Central memory CD8-positive, alpha-beta T cell (primary cell): Measurements from ENCODE around the gene UBE2J2.
A peak's percentile ranks its signal among the peaks of the same experiment; 100 is the strongest.
"Not testable (repeated sequence)": the region's sequence is repeated elsewhere in the genome, so short reads cannot be mapped to it uniquely, and the experiment has no call there.

Source experiments
- ATAC-seq: fragments of 150-1000 bp; cut with Tn5 transposase; replicated peaks from 2 replicates; pipeline ENCODE4 v1.10.0; 2022; ENCODE audit warnings: mild to moderate bottlenecking, moderate FRiP score, moderate number of reproducible peaks; ENCODE audit not compliant: poor library complexity, severe bottlenecking; ENCODE audit errors: extremely low read depth
- DNase-seq, 2 donors: peaks; one replicate each; pipeline ENCODE4 v3.0.0; 2021; ENCODE audit warnings: low spot score in 2 of 2
- H3K27ac Mint-ChIP-seq: one replicate; pipeline ENCODE4 v1.8.0; 2022; ENCODE audit warnings: low read depth, mild to moderate bottlenecking, moderate library complexity, mixed read lengths
- H3K27me3 Mint-ChIP-seq: one replicate; pipeline ENCODE4 v1.8.0; 2022; ENCODE audit warnings: mixed read lengths
- H3K36me3 Mint-ChIP-seq: one replicate; pipeline ENCODE4 v1.8.0; 2022; ENCODE audit warnings: mild to moderate bottlenecking, moderate library complexity, mixed read lengths; ENCODE audit not compliant: insufficient read depth
- H3K4me1 Mint-ChIP-seq: one replicate; pipeline ENCODE4 v1.8.0; 2022; ENCODE audit warnings: mixed read lengths
- H3K4me3 Mint-ChIP-seq: one replicate; pipeline ENCODE4 v1.8.0; 2022; ENCODE audit warnings: mild to moderate bottlenecking, moderate library complexity, mixed read lengths
- H3K9me3 Mint-ChIP-seq: one replicate; pipeline ENCODE4 v1.8.0; 2022; ENCODE audit warnings: mixed read lengths

UBE2J2 gene

GRCh38 chr1:1273512-1274298, at the start of gene UBE2J2:
Gene UBE2J2 (minus strand): TSS chr1:1273854. CDS start chr1:1267992, 5,862 bp downstream.
- Mint-ChIP-seq H3K36me3 (peaks cover 12% of the 10 kb centered on the region), H3K27ac (peak within 1 kb of the TSS; percentile 85), H3K4me3 (peak within 1 kb of the TSS; percentile 83), H3K4me1 (peaks cover 29% of the 10 kb centered on the region), H3K27me3 (no peaks in the 10 kb centered on the region), H3K9me3 (no peaks in the 10 kb centered on the region)
- DNase-seq (peak; percentile 74 to 81), ATAC-seq (peak; percentile 98)

GRCh38 chr1:1322952-1323351, 49.3 kb upstream of the UBE2J2 start:
- H3K27ac Mint-ChIP-seq = no peak overlapping the region
- H3K36me3 Mint-ChIP-seq = peaks cover 23% of the 10 kb centered on the region
- ATAC-seq = no peak
- no peak for DNase-seq
- peak overlapping the region; percentile 84 for H3K4me3 Mint-ChIP-seq
- no peaks in the 10 kb centered on the region for H3K9me3 Mint-ChIP-seq
- H3K27me3 Mint-ChIP-seq = no peaks in the 10 kb centered on the region
- peaks cover 36% of the 10 kb centered on the region for H3K4me1 Mint-ChIP-seq

GRCh38 chr1:1322418-1322817, 48.8 kb upstream of the UBE2J2 start:
- no peaks in the 10 kb centered on the region for H3K9me3 Mint-ChIP-seq
- H3K36me3 Mint-ChIP-seq = peaks cover 24% of the 10 kb centered on the region
- H3K4me3 Mint-ChIP-seq = peak overlapping the region; percentile 84
- peaks cover 36% of the 10 kb centered on the region for H3K4me1 Mint-ChIP-seq
- no peaks in the 10 kb centered on the region for H3K27me3 Mint-ChIP-seq
- ATAC-seq = no peak
- no peak overlapping the region for H3K27ac Mint-ChIP-seq
- no peak for DNase-seq

- Mint-ChIP-seq H3K36me3 (peaks cover 27% of the 10 kb centered on the region), H3K4me1 (peaks cover 36% of the 10 kb centered on the region), H3K27me3 (no peaks in the 10 kb centered on the region), H3K27ac (no peak overlapping the region), H3K4me3 (no peak overlapping the region), H3K9me3 (no peaks in the 10 kb centered on the region)
- no peak for ATAC-seq
- no peak for DNase-seq
Measured at GRCh38 chr1:1321477-1321876, 47.8 kb upstream of the UBE2J2 start.

- no peaks in the 10 kb centered on the region for H3K9me3 Mint-ChIP-seq
- H3K27ac Mint-ChIP-seq = peak overlapping the region; percentile 62
- ATAC-seq (no peak), DNase-seq (no peak)
- H3K27me3 Mint-ChIP-seq = no peaks in the 10 kb centered on the region
- peaks cover 30% of the 10 kb centered on the region for H3K4me1 Mint-ChIP-seq
- no peak overlapping the region for H3K4me3 Mint-ChIP-seq
- H3K36me3 Mint-ChIP-seq = peaks cover 29% of the 10 kb centered on the region
Measured at GRCh38 chr1:1320666-1321448, 47.2 kb upstream of the UBE2J2 start.

GRCh38 chr1:1319646-1319941, 45.9 kb upstream of the UBE2J2 start:
- no peak overlapping the region for H3K27ac Mint-ChIP-seq
- H3K4me1 Mint-ChIP-seq = peaks cover 29% of the 10 kb centered on the region
- H3K9me3 Mint-ChIP-seq = no peaks in the 10 kb centered on the region
- H3K36me3 Mint-ChIP-seq = peaks cover 28% of the 10 kb centered on the region
- no peak overlapping the region for H3K4me3 Mint-ChIP-seq
- ATAC-seq (no peak), DNase-seq (no peak)
- no peaks in the 10 kb centered on the region for H3K27me3 Mint-ChIP-seq

GRCh38 chr1:1318777-1319645, 45.4 kb upstream of the UBE2J2 start:
- Mint-ChIP-seq H3K36me3 (peaks cover 28% of the 10 kb centered on the region), H3K9me3 (no peaks in the 10 kb centered on the region), H3K4me1 (peaks cover 25% of the 10 kb centered on the region), H3K27ac (no peak overlapping the region), H3K4me3 (no peak overlapping the region), H3K27me3 (no peaks in the 10 kb centered on the region)
- ATAC-seq (no peak), DNase-seq (no peak)

GRCh38 chr1:1318131-1318652, 44.5 kb upstream of the UBE2J2 start:
- ATAC-seq (no peak), DNase-seq (no peak)
- Mint-ChIP-seq H3K27ac (no peak overlapping the region), H3K36me3 (peaks cover 31% of the 10 kb centered on the region), H3K27me3 (no peaks in the 10 kb centered on the region), H3K9me3 (no peaks in the 10 kb centered on the region), H3K4me1 (peaks cover 18% of the 10 kb centered on the region), H3K4me3 (no peak overlapping the region)

- peaks cover 33% of the 10 kb centered on the region for H3K36me3 Mint-ChIP-seq
- no peaks in the 10 kb centered on the region for H3K9me3 Mint-ChIP-seq
- no peak overlapping the region for H3K4me3 Mint-ChIP-seq
- H3K27ac Mint-ChIP-seq = no peak overlapping the region
- no peaks in the 10 kb centered on the region for H3K27me3 Mint-ChIP-seq
- ATAC-seq = no peak
- H3K4me1 Mint-ChIP-seq = peaks cover 11% of the 10 kb centered on the region
- no peak for DNase-seq
Measured at GRCh38 chr1:1317420-1317819, 43.8 kb upstream of the UBE2J2 start.

GRCh38 chr1:1316199-1316598, 42.5 kb upstream of the UBE2J2 start:
- DNase-seq, H3K9me3 Mint-ChIP-seq, H3K27ac Mint-ChIP-seq, H3K4me3 Mint-ChIP-seq, ATAC-seq, H3K27me3 Mint-ChIP-seq, H3K4me1 Mint-ChIP-seq: not testable (repeated sequence)
- H3K36me3 Mint-ChIP-seq = peaks cover 39% of the 10 kb centered on the region

GRCh38 chr1:1315435-1315954, 41.8 kb upstream of the UBE2J2 start:
- Mint-ChIP-seq H3K4me1 (peaks cover 5% of the 10 kb centered on the region), H3K27ac (no peak overlapping the region), H3K4me3 (no peak overlapping the region), H3K27me3 (no peaks in the 10 kb centered on the region), H3K36me3 (peaks cover 43% of the 10 kb centered on the region), H3K9me3 (no peaks in the 10 kb centered on the region)
- ATAC-seq (no peak), DNase-seq (no peak)

- Mint-ChIP-seq H3K27me3 (no peaks in the 10 kb centered on the region), H3K4me3 (peak overlapping the region; percentile 67), H3K4me1 (no peaks in the 10 kb centered on the region), H3K9me3 (no peaks in the 10 kb centered on the region), H3K36me3 (peaks cover 43% of the 10 kb centered on the region), H3K27ac (peak overlapping the region; percentile 44)
- ATAC-seq (no peak), DNase-seq (no peak)
Measured at GRCh38 chr1:1314678-1315335, 41.2 kb upstream of the UBE2J2 start.
